ENCODE data around the gene TRAT1.
A peak's percentile ranks its signal among the peaks of the same experiment; 100 is the strongest.

Gene TRAT1

GRCh38 chr3:108847187-108847586, 24.6 kb downstream of the TRAT1 start:
- no peak overlapping the region for H3K4ac ChIP-seq (ENCODE audit: low read depth in 1 of 2, low read length in 2 of 2)
- H3K27me3 ChIP-seq (ENCODE audit: control insufficient read depth in 1 of 2, insufficient read depth in 1 of 2, low read length in 2 of 2) = peaks cover 0 to 7% of the 10 kb centered on the region in 2 experiments
- no peaks in the 10 kb centered on the region for H3K4me1 ChIP-seq (ENCODE audit: control insufficient read depth, insufficient read depth, low read depth, low read length)
- no peak overlapping the region for H2AFZ ChIP-seq (ENCODE audit: low read depth, low read length)
- no peak overlapping the region for H4K8ac ChIP-seq (ENCODE audit: low read length)
- H3K4me3 ChIP-seq (ENCODE audit: insufficient read depth in 1 of 2, low read depth in 1 of 2, low read length in 2 of 2) = no peak overlapping the region
- no peak overlapping the region for H2BK15ac ChIP-seq (ENCODE audit: low read depth, poor library complexity, severe bottlenecking)
- H2AK5ac ChIP-seq (ENCODE audit: low read length, severe bottlenecking) = no peak overlapping the region
- H3K18ac ChIP-seq (ENCODE audit: low read depth in 1 of 2, low read length in 2 of 2) = no peak overlapping the region
- no peak overlapping the region for H2BK5ac ChIP-seq (ENCODE audit: low read depth, low read length, poor library complexity, severe bottlenecking)
- H2BK12ac ChIP-seq (ENCODE audit: low read length in 2 of 2) = no peak overlapping the region
- no peaks in the 10 kb centered on the region for H3K9me3 ChIP-seq (ENCODE audit: control insufficient read depth, low read length)
- H3K14ac ChIP-seq (ENCODE audit: low read length in 2 of 2) = no peak overlapping the region
- H3K27ac ChIP-seq (ENCODE audit: low read length, poor library complexity, severe bottlenecking) = no peak overlapping the region
- no peak overlapping the region for H4K91ac ChIP-seq (ENCODE audit: low read length)
- H3K4me2 ChIP-seq (ENCODE audit: low read length, poor library complexity, severe bottlenecking) = no peak overlapping the region
- H2BK120ac ChIP-seq (ENCODE audit: low read depth, low read length) = no peak overlapping the region
- no peaks in the 10 kb centered on the region for H3K79me1 ChIP-seq (replicated peaks; ENCODE audit: low read length, poor library complexity, severe bottlenecking)
- H3K23ac ChIP-seq (ENCODE audit: low read length in 2 of 2) = no peak overlapping the region
- no CpG with 5 or more reads among the region's 2 CpGs for WGBS
- no peak for DNase-seq
- no peak overlapping the region for H3K9ac ChIP-seq (ENCODE audit: low read length)
- H3K36me3 ChIP-seq (ENCODE audit: control insufficient read depth in 1 of 2, insufficient read depth in 2 of 2, low read depth in 1 of 2, low read length in 2 of 2) = no peaks in the 10 kb centered on the region

- H3K4me1 ChIP-seq (ENCODE audit: control insufficient read depth, insufficient read depth, low read depth, low read length) = no peaks in the 10 kb centered on the region
- H3K14ac ChIP-seq (ENCODE audit: low read length in 2 of 2) = no peak overlapping the region
- no peak for DNase-seq
- H3K27ac ChIP-seq (ENCODE audit: low read length, poor library complexity, severe bottlenecking) = no peak overlapping the region
- H2AFZ ChIP-seq (ENCODE audit: low read depth, low read length) = no peak overlapping the region
- no peak overlapping the region for H2BK12ac ChIP-seq (ENCODE audit: low read length in 2 of 2)
- no peaks in the 10 kb centered on the region for H3K9me3 ChIP-seq (ENCODE audit: control insufficient read depth, low read length)
- H3K79me1 ChIP-seq (replicated peaks; ENCODE audit: low read length, poor library complexity, severe bottlenecking) = no peaks in the 10 kb centered on the region
- H2BK15ac ChIP-seq (ENCODE audit: low read depth, poor library complexity, severe bottlenecking) = no peak overlapping the region
- peaks cover 0 to 4% of the 10 kb centered on the region in 2 experiments for H3K27me3 ChIP-seq (ENCODE audit: control insufficient read depth in 1 of 2, insufficient read depth in 1 of 2, low read length in 2 of 2)
- H3K4me3 ChIP-seq (ENCODE audit: insufficient read depth in 1 of 2, low read depth in 1 of 2, low read length in 2 of 2) = no peak overlapping the region
- 89% methylated on average over 1 of the region's 1 CpG for WGBS
- H3K4me2 ChIP-seq (ENCODE audit: low read length, poor library complexity, severe bottlenecking) = no peak overlapping the region
- no peak overlapping the region for H4K91ac ChIP-seq (ENCODE audit: low read length)
- no peak overlapping the region for H3K23ac ChIP-seq (ENCODE audit: low read length in 2 of 2)
- H3K36me3 ChIP-seq (ENCODE audit: control insufficient read depth in 1 of 2, insufficient read depth in 2 of 2, low read depth in 1 of 2, low read length in 2 of 2) = no peaks in the 10 kb centered on the region
- H2BK120ac ChIP-seq (ENCODE audit: low read depth, low read length) = no peak overlapping the region
- H4K8ac ChIP-seq (ENCODE audit: low read length) = no peak overlapping the region
- no peak overlapping the region for H3K9ac ChIP-seq (ENCODE audit: low read length)
- H3K18ac ChIP-seq (ENCODE audit: low read depth in 1 of 2, low read length in 2 of 2) = no peak overlapping the region
- no peak overlapping the region for H2AK5ac ChIP-seq (ENCODE audit: low read length, severe bottlenecking)
- no peak overlapping the region for H2BK5ac ChIP-seq (ENCODE audit: low read depth, low read length, poor library complexity, severe bottlenecking)
- H3K4ac ChIP-seq (ENCODE audit: low read depth in 1 of 2, low read length in 2 of 2) = no peak overlapping the region
Observed at GRCh38 chr3:108849075-108849474, 26.5 kb downstream of the TRAT1 start.

- 70% methylated on average over 1 of the region's 1 CpG for WGBS
- Histone ChIP-seq H2BK12ac (ENCODE audit: low read length in 2 of 2) (no peak overlapping the region), H3K36me3 (ENCODE audit: control insufficient read depth in 1 of 2, insufficient read depth in 2 of 2, low read depth in 1 of 2, low read length in 2 of 2) (no peaks in the 10 kb centered on the region), H2BK15ac (ENCODE audit: low read depth, poor library complexity, severe bottlenecking) (no peak overlapping the region), H2BK120ac (ENCODE audit: low read depth, low read length) (no peak overlapping the region), H3K79me1 (replicated peaks; ENCODE audit: low read length, poor library complexity, severe bottlenecking) (no peaks in the 10 kb centered on the region), H3K27ac (ENCODE audit: low read length, poor library complexity, severe bottlenecking) (no peak overlapping the region), H3K9me3 (ENCODE audit: control insufficient read depth, low read length) (peaks cover 5% of the 10 kb centered on the region), H3K4me2 (ENCODE audit: low read length, poor library complexity, severe bottlenecking) (no peak overlapping the region), H3K9ac (ENCODE audit: low read length) (no peak overlapping the region), H3K4me3 (ENCODE audit: insufficient read depth in 1 of 2, low read depth in 1 of 2, low read length in 2 of 2) (no peak overlapping the region), H2AFZ (ENCODE audit: low read depth, low read length) (no peak overlapping the region), H4K8ac (ENCODE audit: low read length) (no peak overlapping the region), H4K91ac (ENCODE audit: low read length) (no peak overlapping the region), H3K18ac (ENCODE audit: low read depth in 1 of 2, low read length in 2 of 2) (no peak overlapping the region), H3K4me1 (ENCODE audit: control insufficient read depth, insufficient read depth, low read depth, low read length) (peaks cover 2% of the 10 kb centered on the region), H3K27me3 (ENCODE audit: control insufficient read depth in 1 of 2, insufficient read depth in 1 of 2, low read length in 2 of 2) (no peaks in the 10 kb centered on the region), H3K23ac (ENCODE audit: low read length in 2 of 2) (no peak overlapping the region), H3K14ac (ENCODE audit: low read length in 2 of 2) (no peak overlapping the region), H2BK5ac (ENCODE audit: low read depth, low read length, poor library complexity, severe bottlenecking) (no peak overlapping the region), H2AK5ac (ENCODE audit: low read length, severe bottlenecking) (no peak overlapping the region), H3K4ac (ENCODE audit: low read depth in 1 of 2, low read length in 2 of 2) (no peak overlapping the region)
- no peak for DNase-seq
Observed at GRCh38 chr3:108861401-108861800, 38.8 kb downstream of the TRAT1 start.

- Histone ChIP-seq H3K18ac (ENCODE audit: low read depth in 1 of 2, low read length in 2 of 2) (no peak overlapping the region), H3K14ac (ENCODE audit: low read length in 2 of 2) (no peak overlapping the region), H2BK15ac (ENCODE audit: low read depth, poor library complexity, severe bottlenecking) (no peak overlapping the region), H3K9ac (ENCODE audit: low read length) (peak overlapping the region; percentile 25), H3K23ac (ENCODE audit: low read length in 2 of 2) (no peak overlapping the region), H3K4me1 (ENCODE audit: control insufficient read depth, insufficient read depth, low read depth, low read length) (peaks cover 2% of the 10 kb centered on the region), H3K9me3 (ENCODE audit: control insufficient read depth, low read length) (peaks cover 5% of the 10 kb centered on the region), H2BK120ac (ENCODE audit: low read depth, low read length) (no peak overlapping the region), H3K27ac (ENCODE audit: low read length, poor library complexity, severe bottlenecking) (no peak overlapping the region), H4K8ac (ENCODE audit: low read length) (no peak overlapping the region), H3K4me2 (ENCODE audit: low read length, poor library complexity, severe bottlenecking) (no peak overlapping the region), H2AK5ac (ENCODE audit: low read length, severe bottlenecking) (no peak overlapping the region), H4K91ac (ENCODE audit: low read length) (no peak overlapping the region), H2BK12ac (ENCODE audit: low read length in 2 of 2) (no peak overlapping the region), H3K79me1 (replicated peaks; ENCODE audit: low read length, poor library complexity, severe bottlenecking) (no peaks in the 10 kb centered on the region), H3K4ac (ENCODE audit: low read depth in 1 of 2, low read length in 2 of 2) (no peak overlapping the region), H2BK5ac (ENCODE audit: low read depth, low read length, poor library complexity, severe bottlenecking) (no peak overlapping the region), H3K27me3 (ENCODE audit: control insufficient read depth in 1 of 2, insufficient read depth in 1 of 2, low read length in 2 of 2) (no peaks in the 10 kb centered on the region), H3K36me3 (ENCODE audit: control insufficient read depth in 1 of 2, insufficient read depth in 2 of 2, low read depth in 1 of 2, low read length in 2 of 2) (no peaks in the 10 kb centered on the region), H3K4me3 (ENCODE audit: insufficient read depth in 1 of 2, low read depth in 1 of 2, low read length in 2 of 2) (no peak overlapping the region), H2AFZ (ENCODE audit: low read depth, low read length) (no peak overlapping the region)
- DNase-seq = peak; percentile 60
- WGBS = 76% methylated on average over 3 of the region's 7 CpGs
Observed at GRCh38 chr3:108862865-108863798, 40.5 kb downstream of the TRAT1 start.
